IPS-20b (cell line): ENCODE results near the gene ISM1.
"Not testable (repeated sequence)": the region's sequence is repeated elsewhere in the genome, so short reads cannot be mapped to it uniquely, and the experiment has no call there.

Experiments used
- H3K27ac ChIP-seq: one replicate; pipeline ENCODE4 v1.5.1; 2013; ENCODE audit warnings: low read length
- H3K27me3 ChIP-seq: 2 replicates; pipeline ENCODE4 v1.6.1; 2013; ENCODE audit warnings: mild to moderate bottlenecking, low read length, inconsistent platforms; ENCODE audit not compliant: insufficient read depth
- H3K36me3 ChIP-seq: 2 replicates; pipeline ENCODE4 v1.6.1; 2013; ENCODE audit warnings: low read depth, mild to moderate bottlenecking, inconsistent platforms, low read length, moderate library complexity; ENCODE audit not compliant: insufficient read depth
- H3K4me1 ChIP-seq: 2 replicates; pipeline ENCODE4 v1.6.1; 2013; ENCODE audit warnings: mild to moderate bottlenecking, control low read depth, inconsistent platforms, low read length, moderate library complexity; ENCODE audit not compliant: insufficient read depth
- H3K4me3 ChIP-seq: 2 replicates; pipeline ENCODE4 v1.5.1; 2013; ENCODE audit warnings: mild to moderate bottlenecking, low read length, inconsistent platforms
- H3K9ac ChIP-seq: 2 replicates; pipeline ENCODE4 v1.6.1; 2013; ENCODE audit warnings: low read depth, mild to moderate bottlenecking, inconsistent platforms, low read length, moderate library complexity
- H3K9me3 ChIP-seq: 2 replicates; pipeline ENCODE4 v1.6.1; 2013; ENCODE audit warnings: mild to moderate bottlenecking, low read depth, low read length, inconsistent platforms; ENCODE audit not compliant: insufficient read depth

ISM1 gene

DNA sequence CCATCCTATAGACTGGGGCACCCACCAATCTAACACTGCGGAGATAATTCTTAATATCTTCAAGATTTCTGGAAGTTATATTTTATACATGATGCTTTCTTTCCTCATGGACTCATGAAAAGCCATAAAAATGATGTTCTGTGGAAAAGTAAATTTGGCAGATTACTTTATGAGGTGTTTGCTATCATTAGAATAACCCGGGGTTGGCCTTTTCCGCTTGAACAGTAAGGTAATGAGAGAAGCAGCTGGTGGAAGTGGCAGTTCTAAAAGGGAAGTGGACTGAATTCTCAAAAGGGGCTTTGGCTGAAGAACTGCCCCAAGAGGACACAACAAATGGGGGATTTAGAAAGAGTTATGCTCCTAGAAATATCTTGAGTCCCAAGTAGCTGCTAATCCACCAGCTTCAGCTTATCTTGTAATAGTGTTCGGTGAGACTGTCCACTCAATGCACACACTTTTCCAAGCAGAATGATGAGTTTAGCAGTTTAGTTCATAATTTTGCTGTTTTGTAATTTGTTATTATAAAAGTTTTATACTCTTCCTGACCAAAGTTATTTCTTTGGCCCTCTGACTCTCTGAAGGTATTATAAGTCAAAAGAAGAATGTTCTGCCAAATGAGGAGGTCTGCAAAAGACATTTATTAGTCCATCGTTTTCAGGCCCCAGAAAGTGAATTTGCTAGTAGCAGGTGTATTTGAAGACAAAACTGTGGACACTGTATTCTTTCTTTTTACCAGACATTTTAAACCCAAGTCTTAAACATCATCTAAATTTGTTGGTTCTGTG lies 2.9 kb downstream of the ISM1 start:
- Histone ChIP-seq H3K36me3 (no peaks in the 10 kb centered on the region), H3K9me3 (peaks cover 4% of the 10 kb centered on the region; the same call in 1 of the 2 replicates), H3K4me3 (no peak overlapping the region), H3K27me3 (peaks cover 50% of the 10 kb centered on the region), H3K4me1 (peaks cover 8% of the 10 kb centered on the region; the same call in 1 of the 2 replicates), H3K9ac (no peak overlapping the region), H3K27ac (no peak overlapping the region)

DNA sequence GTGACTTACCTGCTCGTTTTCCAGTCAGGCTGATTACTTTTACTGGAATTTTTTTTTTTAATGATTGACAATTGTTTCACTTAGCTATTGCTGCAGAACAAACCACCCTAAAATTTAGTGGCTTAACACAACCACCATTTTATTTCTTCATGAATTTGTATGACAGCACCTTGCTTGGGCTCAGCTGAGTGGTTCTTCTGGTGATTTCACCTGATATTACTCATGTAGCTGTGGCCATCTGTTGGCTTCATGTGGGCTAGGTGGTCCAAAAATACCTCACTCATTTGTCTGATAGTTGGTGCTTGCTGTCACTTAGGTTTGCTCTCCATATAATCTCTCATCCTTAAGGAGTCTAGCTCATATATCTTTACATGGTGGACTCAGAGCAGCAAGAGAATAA lies 5.3 kb downstream of the ISM1 start:
- Histone ChIP-seq H3K4me3 (no peak overlapping the region), H3K36me3 (no peaks in the 10 kb centered on the region), H3K9ac (no peak overlapping the region), H3K4me1 (peaks cover 9% of the 10 kb centered on the region), H3K27ac (no peak overlapping the region), H3K27me3 (peaks cover 29% of the 10 kb centered on the region), H3K9me3 (peaks cover 4% of the 10 kb centered on the region; the same call in 1 of the 2 replicates)

DNA sequence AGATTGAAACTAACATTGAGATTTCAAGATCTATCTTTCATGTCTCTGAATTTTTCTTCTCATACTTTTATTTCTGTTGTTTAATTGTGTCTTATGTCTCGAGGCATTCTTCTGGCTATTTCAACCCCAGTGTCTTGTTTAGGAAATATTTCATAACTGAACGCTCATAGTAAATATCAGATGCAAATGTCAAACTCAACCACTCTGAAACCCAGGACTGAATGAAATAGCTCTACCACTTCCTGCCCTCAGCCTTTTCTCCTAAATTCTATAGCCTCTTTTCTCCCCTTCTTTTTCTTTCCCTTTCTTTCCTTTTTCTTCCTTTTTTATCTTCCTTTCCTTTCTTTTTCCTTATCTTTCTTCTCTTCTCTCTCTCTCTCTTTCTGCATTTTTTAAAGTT lies 7.7 kb downstream of the ISM1 start:
- no peak overlapping the region for H3K27ac ChIP-seq
- H3K9me3 ChIP-seq = peaks cover 4% of the 10 kb centered on the region; the same call in 1 of the 2 replicates
- H3K4me1 ChIP-seq = peaks cover 9% of the 10 kb centered on the region
- H3K27me3 ChIP-seq = peaks cover 8% of the 10 kb centered on the region
- H3K36me3 ChIP-seq = no peaks in the 10 kb centered on the region
- no peak overlapping the region for H3K9ac ChIP-seq
- H3K4me3 ChIP-seq = no peak overlapping the region

DNA sequence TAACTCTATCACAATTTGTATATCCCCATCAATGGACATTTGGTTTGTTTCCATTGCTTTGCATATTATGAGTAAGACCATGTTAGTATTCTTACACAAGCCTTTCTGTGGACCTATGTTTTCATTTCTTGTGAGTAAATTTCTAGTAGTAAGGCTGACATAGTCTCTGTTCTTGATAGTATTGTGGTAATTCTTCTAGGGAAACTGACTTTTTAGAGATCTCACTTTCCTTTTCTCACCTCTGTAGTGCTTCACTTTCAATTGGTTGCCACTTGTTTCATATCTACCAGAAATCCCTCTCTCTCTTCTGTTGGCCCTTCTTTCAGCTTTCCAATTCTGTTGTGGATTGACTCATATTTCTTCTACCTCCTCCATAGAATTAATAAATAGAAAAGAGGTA lies 8.5 kb downstream of the ISM1 start:
- H3K9me3 ChIP-seq = peaks cover 4% of the 10 kb centered on the region; the same call in 1 of the 2 replicates
- no peak overlapping the region for H3K4me3 ChIP-seq
- H3K27me3 ChIP-seq = peaks cover under 1% of the 10 kb centered on the region; the same call in 1 of the 2 replicates
- H3K36me3 ChIP-seq = no peaks in the 10 kb centered on the region
- H3K27ac ChIP-seq = no peak overlapping the region
- no peak overlapping the region for H3K9ac ChIP-seq
- peaks cover 9% of the 10 kb centered on the region for H3K4me1 ChIP-seq

DNA sequence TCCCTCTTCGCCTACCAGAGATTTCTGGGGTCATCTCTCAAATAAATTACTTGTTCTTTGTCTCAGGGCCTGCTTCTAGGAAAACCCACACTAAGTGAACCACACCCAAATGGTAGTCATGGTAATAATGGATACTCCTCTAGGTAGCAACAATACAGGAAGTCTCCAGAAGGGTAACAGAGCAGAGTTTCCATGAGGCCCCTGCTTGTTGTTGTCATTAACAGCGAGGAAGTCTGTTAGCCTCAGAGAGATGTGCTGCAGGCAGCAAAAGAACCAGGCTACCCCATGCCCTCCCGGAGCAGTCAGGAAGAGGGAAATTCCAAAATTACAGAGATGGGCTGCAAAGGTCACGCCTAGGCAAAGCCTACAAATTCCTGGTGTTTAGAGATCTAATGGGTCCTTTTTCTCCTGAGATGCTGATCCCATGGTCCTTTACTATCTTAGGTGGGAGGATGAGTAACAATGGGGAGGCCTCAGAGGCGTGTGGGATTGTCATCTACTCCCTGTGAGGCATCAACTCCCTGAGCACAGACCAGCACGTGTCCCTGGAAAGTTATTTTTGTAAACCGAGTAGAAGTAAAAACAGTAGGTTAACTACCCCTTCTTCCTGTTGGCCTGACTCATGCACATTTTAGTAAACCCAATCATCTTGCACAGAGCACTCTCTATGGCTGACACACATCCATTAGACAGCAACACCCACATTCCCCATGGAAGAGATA lies 10.1 kb downstream of the ISM1 start:
- Histone ChIP-seq H3K9ac (no peak overlapping the region), H3K36me3 (no peaks in the 10 kb centered on the region), H3K9me3 (peaks cover 4% of the 10 kb centered on the region; the same call in 1 of the 2 replicates), H3K27me3 (no peaks in the 10 kb centered on the region), H3K27ac (no peak overlapping the region), H3K4me1 (peaks cover 9% of the 10 kb centered on the region), H3K4me3 (no peak overlapping the region)

DNA sequence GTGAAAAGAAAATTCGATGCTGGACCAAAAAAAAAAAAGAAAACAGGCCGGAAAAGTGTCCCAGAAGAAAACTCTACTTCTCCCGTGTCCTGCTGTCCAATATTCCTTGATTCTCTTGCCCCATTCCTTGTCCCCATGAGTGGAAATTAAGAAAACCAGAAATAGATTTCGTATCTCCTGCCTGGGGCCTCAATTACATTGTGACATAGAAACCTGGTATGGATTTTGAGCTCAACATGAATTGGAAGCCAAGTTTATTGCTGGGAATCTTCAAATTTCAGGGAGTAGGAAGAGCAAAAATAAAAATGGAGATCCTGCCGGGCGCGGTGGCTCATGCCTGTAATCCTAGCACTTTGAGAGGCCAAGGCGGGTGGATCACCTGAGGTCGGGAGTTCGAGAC lies 11.9 kb downstream of the ISM1 start:
- Histone ChIP-seq H3K4me1 (peaks cover 9% of the 10 kb centered on the region), H3K9ac (no peak overlapping the region), H3K27ac (no peak overlapping the region), H3K4me3 (no peak overlapping the region), H3K36me3 (no peaks in the 10 kb centered on the region), H3K9me3 (no peaks in the 10 kb centered on the region), H3K27me3 (no peaks in the 10 kb centered on the region)

DNA sequence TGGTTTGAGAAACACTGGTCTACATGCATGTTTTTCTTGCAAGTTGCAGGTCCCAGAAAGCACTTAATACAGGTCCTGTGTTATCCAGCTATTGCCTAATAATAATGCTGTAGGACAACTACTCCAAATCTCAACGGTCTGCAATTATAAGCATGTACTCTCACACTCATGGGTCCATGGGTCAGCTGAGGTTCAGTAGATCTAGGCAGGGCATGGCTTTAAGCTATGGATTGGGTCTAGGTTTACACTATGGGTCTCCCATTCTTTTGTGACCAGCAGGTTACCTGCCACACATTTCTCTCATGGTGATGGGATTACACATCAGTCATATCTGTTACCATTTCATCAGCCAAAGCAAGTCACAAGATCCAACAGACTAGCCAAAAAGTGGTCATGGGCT lies 13.9 kb downstream of the ISM1 start:
- Histone ChIP-seq H3K9me3 (no peaks in the 10 kb centered on the region), H3K4me3 (no peak overlapping the region), H3K36me3 (no peaks in the 10 kb centered on the region), H3K27ac (no peak overlapping the region), H3K4me1 (peaks cover 9% of the 10 kb centered on the region), H3K9ac (no peak overlapping the region), H3K27me3 (no peaks in the 10 kb centered on the region)

DNA sequence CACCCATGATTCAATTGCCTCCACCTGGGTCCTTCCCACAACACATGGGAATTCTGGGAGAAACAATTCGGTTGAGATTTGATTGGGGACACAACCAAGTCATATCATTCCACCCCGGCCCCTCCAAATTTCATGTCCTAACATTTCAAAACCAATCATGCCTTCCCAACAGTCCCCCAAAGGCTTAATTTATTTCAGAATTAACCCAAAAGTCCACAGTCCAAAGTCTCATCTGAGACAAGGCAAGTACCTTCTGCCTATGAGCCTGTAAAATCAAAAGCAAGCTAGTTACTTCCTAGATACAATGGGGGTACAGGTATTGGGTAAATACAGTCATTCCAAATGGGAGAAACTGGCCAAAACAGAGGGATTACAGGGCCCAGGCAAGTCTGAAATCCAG lies 15.3 kb downstream of the ISM1 start:
- not testable (repeated sequence) for H3K27ac ChIP-seq, H3K4me3 ChIP-seq, H3K9me3 ChIP-seq, H3K4me1 ChIP-seq, H3K27me3 ChIP-seq, H3K9ac ChIP-seq, H3K36me3 ChIP-seq

DNA sequence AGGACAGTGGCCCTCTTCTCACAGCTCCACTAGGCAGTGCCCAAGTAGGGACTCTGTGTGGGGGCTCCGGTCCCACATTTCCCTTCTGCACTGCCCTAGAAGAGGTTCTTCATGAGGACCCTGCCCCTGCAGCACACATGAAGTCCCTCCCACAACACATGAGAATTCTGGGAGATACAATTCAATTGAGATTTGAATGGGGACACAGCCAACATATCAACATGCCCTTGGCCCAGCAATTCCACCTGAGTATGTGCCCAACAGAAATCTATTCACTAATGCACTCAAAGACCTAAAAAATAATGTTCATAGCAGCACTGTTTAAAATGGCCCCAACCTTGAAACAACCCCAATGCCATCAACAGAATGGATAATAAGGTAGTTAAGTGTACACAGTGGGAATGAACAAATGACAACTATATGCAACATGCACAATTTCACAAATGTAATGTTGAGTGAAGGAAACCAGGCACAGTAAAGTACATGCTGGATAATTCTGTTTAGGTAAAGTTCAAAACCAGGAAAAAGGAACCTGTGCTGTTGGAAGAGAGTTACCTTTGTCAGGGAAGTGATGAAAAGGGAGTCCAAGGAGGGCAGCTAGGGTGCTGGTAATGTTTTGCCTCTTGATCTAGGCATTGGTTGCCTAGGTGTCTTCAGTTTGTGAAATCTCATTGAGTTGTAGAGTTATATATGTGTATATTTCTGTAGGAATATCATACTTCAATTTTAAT lies 16.1 kb downstream of the ISM1 start:
- no peaks in the 10 kb centered on the region for H3K36me3 ChIP-seq

DNA sequence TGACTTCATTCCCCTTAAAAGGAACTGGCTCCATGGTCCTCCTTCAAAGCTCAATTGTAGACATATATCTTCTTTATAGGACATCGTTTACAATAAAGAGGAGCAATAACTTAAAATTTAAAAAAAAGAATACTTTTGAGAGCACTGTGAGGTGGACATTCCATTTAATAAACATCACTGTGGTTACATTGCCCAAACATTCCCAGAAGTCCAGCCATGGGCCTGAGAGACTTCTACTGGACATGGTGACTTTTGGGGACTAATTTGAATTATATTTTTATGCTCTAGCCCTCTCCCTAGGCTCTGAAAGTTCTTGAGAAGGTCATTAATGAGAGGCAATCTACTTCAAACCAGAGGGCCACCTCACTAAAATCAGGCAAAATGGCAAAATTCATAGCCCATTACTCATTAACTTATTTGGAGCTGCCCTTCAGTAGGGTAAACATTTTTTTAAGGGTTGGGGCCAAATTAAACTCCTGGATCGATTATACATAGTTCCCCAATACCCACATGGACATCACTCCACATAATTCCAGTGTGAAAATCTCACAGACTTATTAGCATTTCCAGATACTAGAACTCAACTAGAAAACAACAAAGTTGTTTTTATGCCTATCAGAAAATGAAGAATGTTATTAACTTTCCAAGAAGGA lies 17.1 kb downstream of the ISM1 start:
- no peaks in the 10 kb centered on the region for H3K9me3 ChIP-seq
- no peaks in the 10 kb centered on the region for H3K4me1 ChIP-seq
- H3K27me3 ChIP-seq = no peaks in the 10 kb centered on the region
- H3K9ac ChIP-seq = no peak overlapping the region
- no peaks in the 10 kb centered on the region for H3K36me3 ChIP-seq
- no peak overlapping the region for H3K27ac ChIP-seq
- no peak overlapping the region for H3K4me3 ChIP-seq

More for the DNA sequence above, 16.1 kb downstream of the ISM1 start:
- Histone ChIP-seq H3K4me1 (no peaks in the 10 kb centered on the region), H3K9ac (no peak overlapping the region), H3K27ac (no peak overlapping the region), H3K9me3 (no peaks in the 10 kb centered on the region), H3K4me3 (no peak overlapping the region), H3K27me3 (no peaks in the 10 kb centered on the region)

DNA sequence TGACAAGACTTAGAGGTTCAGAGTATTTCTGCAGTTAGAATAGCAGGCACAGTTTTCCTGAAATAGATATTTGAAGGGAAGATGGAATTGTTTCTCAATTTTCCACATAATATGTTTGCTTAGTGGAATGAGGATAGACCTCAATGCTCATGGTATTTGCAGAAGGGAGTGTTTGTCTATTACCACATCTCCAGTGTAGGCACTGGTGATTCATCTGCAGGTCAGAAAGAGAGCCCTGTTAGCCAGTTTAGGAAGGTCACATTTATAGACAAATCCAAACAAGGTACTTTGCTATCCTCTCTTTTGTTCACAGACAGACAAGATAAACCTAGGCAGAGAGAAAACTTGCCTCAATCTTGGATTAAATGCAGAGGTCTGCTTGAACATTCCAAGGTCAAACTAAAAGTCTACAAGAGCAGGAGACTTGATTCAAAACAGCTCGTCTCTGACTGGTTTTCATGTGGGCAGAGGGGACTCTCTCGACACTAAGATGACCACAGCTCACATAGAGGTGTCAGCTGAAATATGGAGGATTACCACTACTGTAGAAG lies 22.8 kb downstream of the ISM1 start:
- no peaks in the 10 kb centered on the region for H3K9me3 ChIP-seq
- no peak overlapping the region for H3K4me3 ChIP-seq
- no peaks in the 10 kb centered on the region for H3K4me1 ChIP-seq
- H3K9ac ChIP-seq = no peak overlapping the region
- no peaks in the 10 kb centered on the region for H3K27me3 ChIP-seq
- H3K27ac ChIP-seq = no peak overlapping the region
- H3K36me3 ChIP-seq = no peaks in the 10 kb centered on the region
